ENCODE measurements around the gene CLUH.

Gene CLUH

GRCh38 chr17:2716649-2717048, 5.1 kb upstream of the CLUH start:
- no peak for DNase-seq

- no peak for DNase-seq
Observed at GRCh38 chr17:2713881-2714280, 2.3 kb upstream of the CLUH start.

- DNase-seq: no peak
Observed at GRCh38 chr17:2712300-2713043, 908 bp upstream of the CLUH start.

DNA sequence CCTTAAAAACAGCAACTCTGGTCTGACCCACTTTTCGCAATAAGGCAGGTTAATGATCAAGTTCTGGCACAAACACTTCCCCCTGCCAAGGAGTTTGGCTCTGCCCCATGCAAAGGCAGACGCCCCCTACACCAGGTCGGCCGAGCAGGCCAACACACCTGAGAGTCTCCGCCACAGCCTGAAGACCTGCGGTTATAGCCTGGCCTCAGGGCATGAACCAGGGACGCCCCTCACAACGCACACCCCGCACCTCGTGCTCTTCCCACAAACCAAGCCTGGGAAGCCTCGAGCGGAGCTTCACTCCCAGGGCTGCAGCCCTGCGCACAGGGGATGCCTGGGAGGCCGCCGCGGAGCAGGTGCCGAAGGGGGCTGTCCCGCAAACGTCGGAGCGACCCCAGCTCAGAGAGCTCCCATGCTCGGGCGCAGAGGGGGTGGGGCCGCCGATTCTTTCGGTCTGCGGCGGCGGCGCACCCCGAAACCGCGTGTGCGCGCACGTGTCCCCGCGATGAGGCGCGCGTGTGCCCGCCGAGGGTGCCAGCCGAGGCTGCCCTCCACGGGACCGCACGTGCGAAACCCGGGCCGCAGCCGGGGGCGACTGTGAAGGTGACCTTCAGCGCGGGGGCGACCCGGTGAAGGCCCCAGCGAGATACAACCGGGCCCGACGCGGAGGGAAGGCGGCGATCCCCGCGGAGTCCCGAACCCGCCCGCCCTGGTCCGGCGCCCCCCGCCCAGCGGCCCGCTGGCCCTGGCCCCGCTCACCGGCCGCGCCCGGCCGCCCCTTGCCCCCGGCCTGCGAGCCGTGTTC, 559 bp downstream of the CLUH start:
- peak; percentile 45 for DNase-seq

DNA sequence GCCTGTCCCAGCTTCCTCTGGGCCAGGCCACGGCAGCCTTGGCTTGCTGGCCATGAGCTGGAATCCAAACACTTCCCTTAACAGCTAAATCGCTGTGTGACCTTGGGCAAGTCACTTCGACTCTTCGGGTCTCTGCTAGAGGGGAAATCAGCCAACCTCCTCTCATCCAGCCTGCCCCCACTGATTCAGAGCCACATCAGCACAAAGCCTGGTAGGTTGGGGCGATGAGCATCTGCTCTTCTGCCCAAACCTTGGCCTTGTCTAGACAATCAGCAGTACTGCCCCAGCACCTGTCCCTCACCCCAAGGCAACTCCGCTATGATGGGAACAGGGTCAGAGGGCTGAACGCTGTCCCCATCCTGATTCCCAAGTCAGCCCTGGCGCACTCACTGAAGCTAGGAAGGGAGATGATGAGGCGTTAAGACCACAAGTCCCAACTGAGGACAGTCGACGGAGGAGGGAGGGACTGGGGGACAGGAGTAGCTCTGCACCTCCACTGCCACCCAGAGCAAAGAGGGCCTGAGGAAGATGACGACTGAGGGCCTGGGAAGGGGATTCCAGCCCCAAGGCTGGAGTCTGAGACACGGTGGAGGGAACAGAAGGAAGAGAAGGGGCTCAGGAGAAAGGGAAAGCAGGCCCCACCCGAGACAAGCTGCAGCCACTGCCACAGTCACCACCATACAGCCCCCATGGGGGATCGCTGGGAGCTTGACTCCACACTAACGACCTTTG, 1.3 kb downstream of the CLUH start:
- DNase-seq: no peak

- no peak for DNase-seq
Observed at GRCh38 chr17:2709183-2709661, 2.3 kb downstream of the CLUH start.

DNA sequence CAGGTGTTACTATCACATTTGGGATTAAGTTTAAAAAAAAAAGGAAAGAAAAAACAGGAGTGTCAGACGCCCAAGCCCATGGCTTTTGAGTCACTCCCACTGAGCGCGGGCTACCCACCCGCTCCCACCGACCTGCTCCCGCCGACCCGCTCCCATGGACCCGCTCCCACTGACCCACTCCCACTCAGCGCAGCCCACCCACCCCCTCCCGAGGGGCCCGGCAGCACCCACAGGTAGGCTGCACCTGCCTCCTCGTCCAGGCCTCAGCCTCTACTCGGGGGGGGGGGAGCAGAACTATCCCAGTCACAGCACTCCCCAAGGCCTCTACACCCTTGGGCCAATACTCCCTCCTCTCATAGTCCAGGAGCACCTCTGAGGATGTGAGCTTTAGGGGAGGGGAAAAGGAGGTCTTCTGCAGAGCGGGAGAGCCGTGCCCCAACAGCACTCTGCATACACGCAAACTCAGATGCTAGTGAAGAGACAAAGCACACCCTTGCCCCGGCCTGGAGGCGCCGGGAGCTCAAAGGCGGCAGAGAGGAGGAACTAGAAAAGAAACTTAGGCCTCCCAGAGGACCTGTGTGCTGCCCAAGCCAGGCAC, 2.9 kb downstream of the CLUH start:
- no peak for DNase-seq

DNA sequence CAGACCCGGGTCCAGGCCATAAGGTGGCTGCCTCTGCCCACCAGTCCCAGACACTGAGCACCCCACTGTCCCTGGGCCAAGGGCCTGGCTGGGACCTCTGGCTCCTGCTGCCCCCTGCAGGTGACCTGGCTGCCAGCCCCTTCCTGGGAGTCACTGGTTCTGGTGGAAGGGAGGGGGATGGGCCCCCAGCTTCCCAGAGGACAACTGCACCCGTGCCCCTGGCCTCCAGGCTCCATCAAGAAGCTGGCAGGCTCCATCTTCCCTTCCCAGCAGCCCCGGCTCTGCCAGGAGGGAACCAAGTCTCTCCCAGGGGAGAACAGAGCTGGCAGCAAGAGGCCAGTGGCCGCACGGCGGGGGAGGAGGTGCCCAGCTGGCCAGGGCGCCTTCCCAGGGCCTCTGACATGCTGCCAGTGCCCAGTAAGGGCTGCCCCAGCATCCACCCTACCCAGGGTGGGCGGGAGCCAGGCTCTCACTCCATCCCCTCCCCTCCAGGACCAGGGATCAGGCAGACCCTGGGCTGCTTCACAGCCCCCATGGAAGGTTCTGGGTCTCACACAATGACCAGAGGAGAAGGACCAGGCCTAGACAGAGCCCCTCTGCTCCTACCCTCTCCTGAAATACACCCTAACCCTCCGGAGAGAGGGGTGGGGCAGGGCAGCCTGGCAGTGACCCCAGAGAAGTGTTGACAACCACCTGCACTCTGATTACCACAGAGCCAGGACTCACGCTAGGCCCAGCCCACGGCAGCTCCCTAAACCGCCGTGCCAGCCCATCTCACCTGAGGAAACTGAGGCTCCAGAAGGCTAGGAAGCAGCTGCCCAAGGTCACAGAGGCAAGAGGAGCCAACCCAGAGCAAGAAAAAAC, 3.6 kb downstream of the CLUH start:
- DNase-seq: peak; percentile 36

DNA sequence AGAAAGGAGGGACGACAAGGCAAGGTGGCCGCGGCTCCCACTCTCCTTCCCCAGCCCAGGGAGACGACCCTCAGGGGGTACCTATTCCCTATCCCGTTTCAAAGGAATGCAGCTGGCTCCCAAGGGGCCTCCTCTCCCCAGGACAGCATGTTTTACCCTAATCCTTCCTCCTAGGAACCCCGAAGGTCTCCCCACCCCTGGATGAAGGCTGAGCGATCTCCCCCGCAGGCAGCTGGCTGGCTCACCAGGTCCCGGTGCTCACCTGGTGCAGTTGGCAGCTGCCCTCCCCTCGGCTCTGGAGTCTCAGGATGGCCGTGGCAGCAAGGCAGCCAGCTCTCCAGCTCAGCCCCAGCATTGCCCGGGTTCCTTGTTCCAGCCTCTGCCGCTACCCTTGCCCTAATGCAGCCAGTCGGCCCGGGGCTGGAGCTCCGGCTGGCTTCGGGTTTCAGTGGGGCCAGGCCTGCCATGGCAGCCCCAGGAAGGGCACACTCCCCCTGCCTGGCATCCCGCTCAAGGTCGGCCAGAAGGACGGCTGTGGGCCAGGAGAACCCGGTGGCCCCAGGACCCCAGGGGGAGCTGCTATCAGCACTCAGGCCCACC, 4.6 kb downstream of the CLUH start:
- DNase-seq: no peak

- no peak for DNase-seq
Observed at GRCh38 chr17:2705888-2706795, 5.4 kb downstream of the CLUH start.

- no peak for DNase-seq
Observed at GRCh38 chr17:2705263-2705662, 6.3 kb downstream of the CLUH start.

DNA sequence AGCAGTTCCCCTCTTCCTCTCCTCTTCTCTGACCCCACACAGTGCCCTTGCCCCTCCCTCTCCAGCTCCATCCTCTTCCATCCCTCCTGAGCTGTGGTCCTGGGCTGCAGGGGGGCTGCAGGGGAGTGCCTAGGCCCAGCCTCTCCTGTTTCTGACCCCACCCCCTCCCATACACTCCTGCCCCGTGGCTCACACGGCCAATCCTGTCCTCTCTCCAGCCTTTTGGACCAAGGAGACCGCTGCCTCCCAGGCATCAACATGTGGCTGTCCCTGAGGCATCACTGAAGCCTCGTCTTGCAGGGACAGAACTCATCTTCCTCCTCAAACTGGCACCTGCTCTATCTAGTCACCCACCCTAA, 6.7 kb downstream of the CLUH start:
- DNase-seq: no peak

DNA sequence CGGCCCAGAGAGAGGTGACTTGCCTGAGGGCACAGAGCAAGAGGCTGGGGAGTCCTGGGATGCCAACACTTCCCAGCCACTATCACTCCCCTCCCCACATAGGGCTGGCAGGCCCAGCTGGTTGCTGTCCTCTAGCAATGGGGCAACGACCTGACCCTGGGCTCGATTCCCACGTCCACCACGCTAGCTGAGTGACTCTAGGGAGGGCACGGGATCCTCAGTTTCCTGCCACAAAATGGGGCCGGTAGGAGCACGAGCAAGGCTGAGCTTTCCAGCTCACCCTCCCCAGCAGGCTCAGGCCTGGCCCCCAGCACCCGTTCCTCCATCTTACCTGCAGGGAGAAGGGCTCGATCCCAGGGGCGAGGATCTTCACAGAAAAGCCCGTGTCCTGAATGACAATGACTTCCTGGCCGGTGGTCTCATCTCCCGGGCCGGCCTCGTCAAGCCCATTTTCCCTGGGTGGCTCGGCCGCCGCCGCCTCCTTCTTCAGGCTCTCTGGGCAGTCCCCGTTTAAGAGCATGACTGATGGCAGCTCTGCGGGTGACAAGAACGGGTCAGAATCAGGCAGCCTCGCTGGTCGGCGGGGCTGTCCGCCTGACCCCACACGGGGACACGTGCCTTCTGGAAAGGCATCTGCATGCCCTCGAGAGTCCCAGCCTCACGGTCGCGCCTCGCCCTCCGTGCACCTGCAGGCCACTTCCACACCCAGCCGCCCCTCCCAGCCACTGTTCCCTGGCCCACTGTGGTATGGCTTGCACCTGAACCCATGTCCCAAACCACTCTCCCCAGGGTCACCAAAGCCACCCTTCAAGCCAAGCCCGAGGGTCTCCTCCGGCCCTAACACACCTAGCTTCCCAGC, 7.3 kb downstream of the CLUH start:
- DNase-seq: no peak

- no peak for DNase-seq
Observed at GRCh38 chr17:2703606-2704005, 8.0 kb downstream of the CLUH start.

GRCh38 chr17:2703181-2703580, 8.4 kb downstream of the CLUH start:
- no peak for DNase-seq

- DNase-seq: no peak
Observed at GRCh38 chr17:2701996-2702741, 9.4 kb downstream of the CLUH start.

DNA sequence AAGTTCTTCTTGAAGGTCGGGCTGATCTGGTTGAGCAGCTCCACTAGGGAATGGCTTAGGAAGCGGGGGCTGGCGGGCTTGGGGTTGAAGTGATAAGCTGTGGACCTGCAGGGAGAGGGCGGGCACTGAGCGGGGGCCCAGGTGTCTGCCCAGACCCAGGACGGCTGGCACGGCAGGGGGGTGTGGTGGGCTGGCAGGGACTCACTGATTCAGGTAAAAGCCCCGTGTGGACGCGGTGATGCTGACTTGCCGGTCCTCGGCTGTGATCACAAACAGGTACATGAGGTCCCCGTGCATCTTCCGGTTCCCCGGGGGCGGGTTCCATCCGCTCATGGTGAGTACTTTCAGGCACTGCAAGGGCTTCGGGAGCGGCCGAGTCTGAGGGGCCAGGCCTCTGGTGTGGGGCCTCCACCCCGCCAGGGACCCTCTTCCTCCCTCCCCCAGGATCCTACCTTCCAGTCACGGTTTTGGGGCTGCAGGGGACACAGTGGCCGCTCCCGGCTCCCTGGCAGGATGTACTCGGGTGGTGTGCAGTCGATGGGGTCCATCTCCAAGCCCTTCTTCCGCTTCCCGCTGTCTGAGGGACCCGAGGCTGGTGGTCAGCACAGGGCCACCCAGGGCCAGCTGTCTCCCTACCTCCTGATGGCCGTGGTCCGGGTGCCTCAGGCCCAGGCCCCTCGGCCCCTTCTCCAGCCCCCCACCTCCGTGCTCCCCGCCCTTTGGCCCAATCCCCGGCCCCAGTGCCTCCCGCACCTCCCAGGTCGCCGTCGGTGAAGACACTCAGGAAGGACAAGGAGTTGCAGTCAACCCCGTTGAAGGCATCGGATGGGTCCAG, 10.2 kb downstream of the CLUH start:
- DNase-seq: no peak
